HL-60 (cell line): ENCODE results near the gene LRRC1.

Experiments
- CTCF ChIP-seq: IDR thresholded peaks from one replicate; pipeline ENCODE4 v1.5.1; 2011; ENCODE audit warnings: low read length, control low read depth, inconsistent platforms; ENCODE audit not compliant: insufficient read depth
- GABPA ChIP-seq: IDR thresholded peaks from 2 replicates; pipeline ENCODE4 v1.6.1; 2012; ENCODE audit warnings: low read depth
- POLR2AphosphoS5 ChIP-seq: IDR thresholded peaks from 2 replicates; pipeline ENCODE4 v1.6.1; 2012; ENCODE audit warnings: low read depth
- REST ChIP-seq: IDR thresholded peaks from 2 replicates; pipeline ENCODE4 v1.6.1; 2012; ENCODE audit warnings: low read depth; ENCODE audit not compliant: insufficient replicate concordance
- SPI1 ChIP-seq: IDR thresholded peaks from 2 replicates; pipeline ENCODE4 v1.6.1; 2012; ENCODE audit warnings: low read depth, mild to moderate bottlenecking, borderline replicate concordance

- TF ChIP-seq CTCF (peak; percentile 14), POLR2AphosphoS5 (no peak), GABPA (no peak), REST (no peak), SPI1 (no peak)
Observed at GRCh38 chr6:53956068-53956711, 161.4 kb downstream of the LRRC1 start.
